H1 (cell line): ENCODE measurements around the gene PSMA2. TPM values are rescaled to one million over a fixed set of nuclear protein-coding genes. Genes with fewer than 3 reads are reported as not detected.

Source experiments
- CTCF ChIA-PET: fragments of 300-600 bp; sonication (Branson Sonifier 250); formaldehyde crosslinking; loops from one replicate; lab custom pipeline; 2021; ENCODE audit not compliant: partially characterized antibody; lab: Charles Lee
- POLR2A ChIA-PET: fragments of 300-600 bp; sonication (Branson Sonifier 250); formaldehyde crosslinking; loops from one replicate; lab custom pipeline; 2021; ENCODE audit warnings: inconsistent platforms; ENCODE audit not compliant: partially characterized antibody; lab: Charles Lee
- DNase-seq, 2 experiments: peaks; one replicate each; pipeline versions ENCODE4 v3.0.0 to v3.0.0-alpha.2; 2010 to 2022; ENCODE audit warnings: low spot score in 2 of 2, low read depth in 1 of 2, mixed read lengths in 1 of 2
- FAIRE-seq: peaks from 2 replicates; lab custom pipeline; 2011; peaks lifted over from hg19 to GRCh38; lab: Jason Lieb, UNC
- H2AFZ ChIP-seq: 2 replicates; pipeline ENCODE4 v1.8.1; 2012; ENCODE audit warnings: low read length, inconsistent platforms
- H2AK5ac ChIP-seq: 2 replicates; pipeline ENCODE4 v1.6.1; 2013; ENCODE audit warnings: low read depth, low read length
- H2BK120ac ChIP-seq: replicated peaks from 2 replicates; pipeline ENCODE3; 2013; ENCODE audit warnings: low read depth, low read length, inconsistent platforms
- H2BK12ac ChIP-seq: 2 replicates; pipeline ENCODE4 v1.6.1; 2013; ENCODE audit warnings: low read depth, low read length
- H2BK15ac ChIP-seq: 2 replicates; pipeline ENCODE4 v1.6.1; 2013; ENCODE audit warnings: low read length
- H2BK20ac ChIP-seq: 2 replicates; pipeline ENCODE4 v1.6.1; 2013; ENCODE audit warnings: low read length
- H2BK5ac ChIP-seq: 2 replicates; pipeline ENCODE4 v1.6.1; 2013; ENCODE audit warnings: low read depth, low read length
- H3K14ac ChIP-seq: 2 replicates; pipeline ENCODE4 v1.6.1; 2013; ENCODE audit warnings: inconsistent platforms; ENCODE audit not compliant: insufficient read length
- H3K18ac ChIP-seq: 2 replicates; pipeline ENCODE4 v1.6.1; 2013; ENCODE audit warnings: low read length; ENCODE audit errors: extremely low read depth
- H3K23ac ChIP-seq: 2 replicates; pipeline ENCODE4 v1.6.1; 2013; ENCODE audit warnings: inconsistent platforms; ENCODE audit not compliant: insufficient read length
- H3K23me2 ChIP-seq: 2 replicates; pipeline ENCODE4 v1.6.1; 2013; ENCODE audit warnings: low read depth, low read length
- H3K27ac ChIP-seq: 2 replicates; pipeline ENCODE4 v1.6.1; 2011; ENCODE audit warnings: low read depth, low read length, inconsistent platforms
- H3K27me3 ChIP-seq, 4 experiments: replicated peaks in 1 of 4; 1 replicate in 1 of 4; 2 replicates in 3 of 4; pipeline versions ENCODE4 v1.6.1 to v1.8.1; 2011 to 2013; ENCODE audit warnings: low read length in 3 of 4, mild to moderate bottlenecking in 3 of 4, inconsistent platforms in 2 of 4, mixed read lengths in 2 of 4, moderate library complexity in 1 of 4; ENCODE audit not compliant: control insufficient read depth in 3 of 4, insufficient read depth in 3 of 4; ENCODE audit errors: extremely low read depth in 1 of 4
- H3K36me3 ChIP-seq, 4 experiments: 2 replicates each; pipeline versions ENCODE4 v1.6.1 to v1.8.1; 2011 to 2013; ENCODE audit warnings: mild to moderate bottlenecking in 4 of 4, low read length in 3 of 4, moderate library complexity in 2 of 4, control low read depth in 1 of 4, inconsistent platforms in 1 of 4; ENCODE audit not compliant: insufficient read depth in 4 of 4, control insufficient read depth in 2 of 4
- H3K4ac ChIP-seq: replicated peaks from 2 replicates; pipeline ENCODE3; 2013; ENCODE audit warnings: low read length, low read depth, mixed read lengths, inconsistent platforms; ENCODE audit not compliant: insufficient read length
- H3K4me1 ChIP-seq, 4 experiments: replicated peaks in 1 of 4; 1 replicate in 1 of 4; 2 replicates in 3 of 4; pipeline versions ENCODE4 v1.6.1 to v1.8.1; 2011 to 2013; ENCODE audit warnings: low read length in 3 of 4, inconsistent platforms in 2 of 4, mixed read lengths in 1 of 4; ENCODE audit not compliant: insufficient read depth in 4 of 4, control insufficient read depth in 3 of 4
- H3K4me2 ChIP-seq, 2 experiments: 2 replicates each; pipeline versions ENCODE4 v1.6.1 to v1.8.1; 2011 to 2013; ENCODE audit warnings: low read depth in 2 of 2, low read length in 2 of 2, control low read depth in 1 of 2, inconsistent platforms in 1 of 2, mild to moderate bottlenecking in 1 of 2; ENCODE audit not compliant: insufficient read depth in 1 of 2
- H3K4me3 ChIP-seq, 4 experiments: fragments of 200-600, 300-600 bp in 1 of 4; sonication (generic), shearing (Covaris generic), sonication (Bioruptor Twin) in 1 of 4; 2 replicates each; pipeline versions ENCODE4 v1.5.1 to v1.8.1; 2011 to 2016; ENCODE audit warnings: low read length in 4 of 4, low read depth in 3 of 4, control low read depth in 2 of 4, inconsistent platforms in 2 of 4, mild to moderate bottlenecking in 2 of 4, mixed read lengths in 1 of 4, moderate library complexity in 1 of 4; ENCODE audit not compliant: insufficient read depth in 2 of 4; ENCODE audit errors: extremely low read depth in 1 of 4
- H3K56ac ChIP-seq: replicated peaks from 2 replicates; pipeline ENCODE3; 2013; ENCODE audit warnings: low read depth, mild to moderate bottlenecking, mixed read lengths, low read length, inconsistent platforms; ENCODE audit not compliant: insufficient read length
- H3K79me1 ChIP-seq: 2 replicates; pipeline ENCODE4 v1.6.1; 2013; ENCODE audit warnings: low read depth, low read length, control low read depth
- H3K79me2 ChIP-seq, 2 experiments: 2 replicates each; pipeline versions ENCODE4 v1.6.1 to v1.8.1; 2012 to 2013; ENCODE audit warnings: low read length in 2 of 2, mild to moderate bottlenecking in 2 of 2, inconsistent platforms in 1 of 2; ENCODE audit not compliant: insufficient read depth in 2 of 2, control insufficient read depth in 1 of 2
- H3K9ac ChIP-seq, 4 experiments: replicated peaks in 1 of 4; 1 replicate in 1 of 4; 2 replicates in 3 of 4; pipeline versions ENCODE4 v1.6.1 to v1.8.1; 2011 to 2013; ENCODE audit warnings: low read depth in 3 of 4, low read length in 3 of 4, control low read depth in 2 of 4, mild to moderate bottlenecking in 2 of 4, moderate library complexity in 2 of 4, inconsistent platforms in 1 of 4; ENCODE audit errors: extremely low read depth in 1 of 4
- H3K9me3 ChIP-seq, 2 experiments: 2 replicates each; pipeline versions ENCODE4 v1.6.1 to v1.8.1; 2012 to 2013; ENCODE audit warnings: mild to moderate bottlenecking in 2 of 2, moderate library complexity in 2 of 2, control low read depth in 1 of 2, inconsistent platforms in 1 of 2, low read depth in 1 of 2, low read length in 1 of 2, mixed read lengths in 1 of 2; ENCODE audit not compliant: insufficient read depth in 2 of 2
- H4K20me1 ChIP-seq, 2 experiments: replicated peaks in 1 of 2; 2 replicates each; pipeline versions ENCODE3 to v1.8.1; 2011 to 2013; ENCODE audit warnings: inconsistent platforms in 2 of 2, low read length in 2 of 2, mild to moderate bottlenecking in 1 of 2; ENCODE audit not compliant: insufficient read depth in 2 of 2, control insufficient read depth in 1 of 2
- H4K5ac ChIP-seq: 2 replicates; pipeline ENCODE4 v1.6.1; 2013; ENCODE audit warnings: low read length, low read depth, mixed read lengths, inconsistent platforms; ENCODE audit not compliant: insufficient read length
- H4K8ac ChIP-seq: 2 replicates; pipeline ENCODE4 v1.8.0; 2013; ENCODE audit warnings: mild to moderate bottlenecking, moderate library complexity, low read length, inconsistent platforms; ENCODE audit not compliant: insufficient read depth; ENCODE audit errors: extremely low read depth
- H4K91ac ChIP-seq: replicated peaks from 2 replicates; pipeline ENCODE3; 2013; ENCODE audit warnings: low read length, mixed read lengths, inconsistent platforms; ENCODE audit not compliant: insufficient read length
- CTCF ChIP-seq, 3 experiments: IDR thresholded peaks; 1 replicate in 2 of 3; 2 replicates in 1 of 3; pipeline versions ENCODE4 v1.5.1 to v1.6.1; 2011; ENCODE audit warnings: low read length in 3 of 3, mild to moderate bottlenecking in 3 of 3, inconsistent platforms in 2 of 3, low read depth in 1 of 3, moderate library complexity in 1 of 3; ENCODE audit not compliant: insufficient read depth in 1 of 3; ENCODE audit errors: control extremely low read depth in 1 of 3
- FOSL1 ChIP-seq: IDR thresholded peaks from 2 replicates; pipeline ENCODE4 v1.6.1; 2011; ENCODE audit warnings: mild to moderate bottlenecking, low read depth, low read length, moderate library complexity; ENCODE audit not compliant: insufficient read depth
- SIX5 ChIP-seq: IDR thresholded peaks from 2 replicates; pipeline ENCODE4 v1.6.1; 2011; ENCODE audit warnings: mild to moderate bottlenecking, low read depth, low read length
- SRF ChIP-seq: IDR thresholded peaks from 2 replicates; pipeline ENCODE4 v1.6.1; 2011; ENCODE audit warnings: mild to moderate bottlenecking, low read depth, low read length, moderate library complexity
- WGBS, 2 experiments: shearing (Covaris generic) in 1 of 2; methylation state at CpG; one replicate each; pipeline versions ENCODE4 v1.1.6 to v1.1.7; 2013 to 2015; ENCODE audit warnings: low lambda C conversion rate in 2 of 2, mixed read lengths in 2 of 2, inconsistent platforms in 1 of 2, low coverage in 1 of 2, missing lambda C conversion rate in 1 of 2; ENCODE audit not compliant: insufficient replicate concordance in 2 of 2, insufficient coverage in 1 of 2, insufficient read length in 1 of 2; ENCODE audit errors: extremely low coverage in 1 of 2, missing lambda C conversion rate in 1 of 2; 5-methylcytosine and 5-hydroxymethylcytosine counted together
- polyA plus RNA-seq, 7 experiments: library from polyadenylated mRNA; depleted of rRNA in 3 of 7; stranded (reverse) in 5 of 7; unstranded in 2 of 7; fragments of >200 nt in 5 of 7; fragments of 200-250 nt in 2 of 7; gene quantifications; 1 replicate in 5 of 7; 2 replicates in 1 of 7; 4 replicates in 1 of 7; pipeline versions ENCODE4 v1.2.1 to v1.2.3, GENCODE V29; 2011 to 2013; ENCODE audit warnings: missing spikeins in 2 of 7, mixed read lengths in 2 of 7
- total RNA-seq: library from RNA; stranded (reverse); fragmentation: NEBNext Ultra II Directional; extraction: Animal tissue kit (Norgen Biotek cat#: 25700); gene quantifications from 2 replicates; pipeline ENCODE4 v1.2.1, GENCODE V29; 2021

Gene PSMA2
- total and polyA plus RNA-seq, 2 of the 8 experiments (the other 6 are each of a cell fraction or from before 2014, with no cell fraction given), result 211 to 259 TPM

DNA sequence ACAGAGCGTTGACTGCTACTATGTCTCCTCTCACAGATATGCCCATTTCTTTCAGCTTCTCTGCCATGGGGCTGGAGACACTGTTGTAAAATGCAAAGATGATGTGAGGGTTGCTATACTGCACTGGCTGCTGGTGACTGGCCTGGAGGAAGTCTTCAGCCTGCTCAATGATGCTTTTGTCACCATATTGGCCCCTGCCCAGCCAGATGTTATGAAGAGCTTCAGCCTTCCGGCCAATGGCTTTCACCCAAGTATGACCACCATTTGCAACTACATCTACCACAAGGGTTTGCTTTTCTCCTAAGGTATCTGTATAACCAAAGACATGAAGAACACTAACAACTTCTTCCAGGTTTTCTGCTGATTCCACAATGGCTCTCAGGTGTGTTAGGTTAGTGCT, 21.7 kb downstream of the PSMA2 start:
- CTCF ChIA-PET, result interaction anchor here (0.6 to 1.3 kb wide), 4 partner anchors 33 to 968 kb away, joined by 3 to 6 read pairs (median 4); no protein-coding TSS in a partner anchor
- H4K20me1 ChIP-seq, result no peaks in the 10 kb centered on the region
- H3K9ac ChIP-seq, result no peak overlapping the region
- peaks cover 4% of the 10 kb centered on the region; the same call in 1 of the 2 replicates for H3K79me1 ChIP-seq
- H2BK5ac ChIP-seq, result no peak overlapping the region
- peaks cover 2% of the 10 kb centered on the region; the same call in 1 of the 2 replicates for H3K23me2 ChIP-seq
- H2BK20ac ChIP-seq, result no peak overlapping the region
- no peak overlapping the region for H3K23ac ChIP-seq
- no peak overlapping the region for H3K4ac ChIP-seq
- TF ChIP-seq SIX5 (no peak), FOSL1 (no peak), CTCF (IDR thresholded peaks at IDR 0.05; ENCODE audit: control extremely low read depth in 1 of 3, insufficient read depth in 1 of 3, low read depth in 1 of 3, low read length in 3 of 3) (no peak), SRF (no peak)
- H3K36me3 ChIP-seq, result peaks cover 0 to 13% (median under 1%) of the 10 kb centered on the region in 4 experiments; a peak in 3 of 8 replicates
- H3K14ac ChIP-seq, result no peak overlapping the region
- WGBS, 2 experiments, result 88% methylated on average over 2 of the region's 2 CpGs; no CpG with 5 or more reads in 1 of the 2 experiments
- no peak overlapping the region for H2BK120ac ChIP-seq
- POLR2A ChIA-PET, result interaction anchor here (0.6 to 1.3 kb wide), 6 partner anchors 9 to 23 kb away, joined by 3 to 5 read pairs (median 3); no protein-coding TSS in a partner anchor
- no peak overlapping the region for H2BK12ac ChIP-seq
- H3K79me2 ChIP-seq, result peaks cover 0 to 10% of the 10 kb centered on the region in 2 experiments; a peak in 2 of 4 replicates
- H3K4me3 ChIP-seq, result no peak overlapping the region
- peak overlapping the region; percentile 78 to 96; a peak in 2 of 4 replicates for H3K4me2 ChIP-seq
- no peak for DNase-seq
- no peak overlapping the region for H4K5ac ChIP-seq
- no peak overlapping the region for H3K27ac ChIP-seq
- H2AFZ ChIP-seq, result no peak overlapping the region
- H2AK5ac ChIP-seq, result no peak overlapping the region
- peaks cover 2 to 11% (median 5%) of the 10 kb centered on the region in 4 experiments; a peak in 6 of 7 replicates for H3K4me1 ChIP-seq
- H4K91ac ChIP-seq, result no peak overlapping the region
- no peak for FAIRE-seq
- H3K27me3 ChIP-seq, result no peaks in the 10 kb centered on the region
- no peak overlapping the region for H3K18ac ChIP-seq
- no peak overlapping the region for H4K8ac ChIP-seq
- H3K56ac ChIP-seq, result no peak overlapping the region
- H3K9me3 ChIP-seq, result no peaks in the 10 kb centered on the region
- H2BK15ac ChIP-seq, result no peak overlapping the region
